Measurements from ENCODE around the gene KREMEN1.
"Not testable (repeated sequence)": the region's sequence is repeated elsewhere in the genome, so short reads cannot be mapped to it uniquely, and the experiment has no call there.

KREMEN1 gene

DNA sequence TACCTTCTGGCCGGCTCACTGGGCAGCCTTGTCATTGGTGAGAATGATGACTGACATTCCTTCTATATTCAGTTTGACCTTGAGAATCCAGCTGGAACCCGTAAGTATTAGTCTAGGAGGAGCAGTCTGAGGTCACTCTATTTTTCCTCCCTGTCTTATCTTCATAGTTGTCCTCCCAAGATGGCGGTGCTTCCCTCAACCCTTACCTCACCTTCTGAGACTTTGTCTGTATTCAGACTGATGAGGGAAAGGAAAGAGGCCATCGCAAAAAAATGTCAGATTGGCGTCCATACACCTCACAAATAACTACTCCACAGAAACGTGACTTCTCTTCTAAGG, 6.0 kb downstream of the KREMEN1 start:
- H3K9me3 Mint-ChIP-seq: no peaks in the 10 kb centered on the region
- no peak overlapping the region for H3K27ac Mint-ChIP-seq
- no peak for DNase-seq
- H3K27me3 Mint-ChIP-seq: peaks cover 31 to 56% of the 10 kb centered on the region in 2 donors
- H3K4me1 Mint-ChIP-seq: peaks cover 6% of the 10 kb centered on the region in 2 donors
- ATAC-seq (replicated peaks): no peak
- H3K36me3 Mint-ChIP-seq: no peaks in the 10 kb centered on the region
- H3K4me3 Mint-ChIP-seq: no peak overlapping the region

- H3K36me3 Mint-ChIP-seq: no peaks in the 10 kb centered on the region
- DNase-seq (no peak), ATAC-seq (replicated peaks) (no peak)
- no peaks in the 10 kb centered on the region for H3K9me3 Mint-ChIP-seq
- peaks cover under 1% of the 10 kb centered on the region in 2 donors for H3K4me1 Mint-ChIP-seq
- H3K4me3 Mint-ChIP-seq: no peak overlapping the region
- H3K27me3 Mint-ChIP-seq: peaks cover 25 to 52% of the 10 kb centered on the region in 2 donors
- no peak overlapping the region for H3K27ac Mint-ChIP-seq
Observed at GRCh38 chr22:29079218-29079901, 6.5 kb downstream of the KREMEN1 start.

DNA sequence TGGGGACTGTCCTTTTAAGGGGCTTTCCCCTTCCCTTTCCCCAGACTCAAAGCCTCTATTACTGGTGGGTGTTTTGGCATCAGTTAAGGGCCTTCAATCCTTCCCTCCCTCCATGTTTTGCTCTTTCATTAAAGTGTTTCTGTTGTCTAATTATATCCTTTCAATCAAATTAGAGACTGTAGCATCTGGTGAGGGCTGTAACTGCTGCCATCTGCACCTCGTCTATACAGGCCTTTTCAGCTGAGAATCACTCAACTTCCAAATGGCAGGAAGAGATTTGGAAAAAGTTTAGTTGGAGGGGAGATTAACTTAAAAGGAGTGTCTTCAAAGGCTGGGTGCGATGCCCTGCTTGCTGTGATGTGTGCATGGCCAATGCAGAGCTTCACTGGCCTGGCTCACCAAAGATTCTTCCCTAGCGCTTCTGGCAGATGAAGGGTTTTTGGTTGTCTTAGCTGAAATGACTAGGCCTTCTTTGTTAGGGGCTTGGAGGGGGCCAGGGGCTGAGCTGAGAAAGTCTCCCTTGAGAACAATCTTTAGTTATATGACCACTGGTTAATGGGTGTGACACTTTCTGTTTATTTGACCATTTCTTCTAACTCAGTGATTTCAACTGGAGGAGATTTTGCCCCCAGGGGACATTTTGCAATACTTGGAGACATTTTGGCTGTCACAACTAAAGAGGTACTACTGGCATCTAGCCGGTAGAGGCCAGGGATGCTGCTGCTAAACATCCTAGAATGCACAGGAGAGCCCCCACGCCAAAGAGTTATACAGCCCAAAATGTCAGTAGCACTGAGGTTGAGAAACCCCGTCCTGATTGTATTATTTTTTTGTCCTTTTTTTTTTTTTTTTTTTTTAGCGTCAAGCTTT, 7.5 kb downstream of the KREMEN1 start:
- H3K36me3 Mint-ChIP-seq: no peaks in the 10 kb centered on the region
- ATAC-seq (replicated peaks) (no peak), DNase-seq (no peak)
- H3K27me3 Mint-ChIP-seq: peaks cover 20 to 42% of the 10 kb centered on the region in 2 donors
- no peak overlapping the region for H3K27ac Mint-ChIP-seq
- no peaks in the 10 kb centered on the region for H3K9me3 Mint-ChIP-seq
- no peak overlapping the region for H3K4me3 Mint-ChIP-seq
- no peaks in the 10 kb centered on the region for H3K4me1 Mint-ChIP-seq

DNA sequence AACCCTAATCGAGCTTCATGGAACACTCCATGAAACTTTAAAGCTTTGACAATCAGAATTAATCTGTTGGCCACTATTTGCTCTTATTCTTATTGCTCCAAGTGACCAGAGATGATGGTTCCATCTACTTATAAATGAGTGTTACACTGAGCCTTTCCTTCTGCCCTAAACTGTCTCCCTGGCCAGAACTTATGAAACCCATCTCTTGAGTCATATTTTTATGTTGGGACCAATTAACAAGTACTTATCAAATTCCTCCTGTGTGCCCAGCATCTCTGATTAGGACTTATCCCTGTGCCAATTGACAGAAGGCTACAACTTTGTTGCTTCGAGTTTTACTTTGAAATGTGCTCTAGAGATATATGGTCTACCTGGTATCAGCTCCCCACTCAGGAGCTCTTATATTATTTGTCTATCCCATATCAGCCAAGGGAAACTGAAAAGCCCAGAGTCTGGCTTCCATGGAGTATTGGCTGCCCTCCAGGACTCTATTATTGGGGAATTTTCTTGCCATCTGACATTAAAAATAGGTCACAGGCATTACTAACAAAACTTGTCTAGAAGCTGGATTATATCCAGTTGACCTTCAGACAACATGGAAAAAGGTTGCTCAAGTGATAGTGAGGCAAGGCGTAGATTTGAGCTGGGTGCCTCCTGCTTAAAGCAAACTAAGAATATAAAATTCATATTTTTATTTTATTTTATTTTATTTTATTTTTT, 8.8 kb downstream of the KREMEN1 start:
- Mint-ChIP-seq H3K36me3 (no peaks in the 10 kb centered on the region), H3K4me1 (no peaks in the 10 kb centered on the region), H3K27ac (no peak overlapping the region), H3K9me3 (no peaks in the 10 kb centered on the region), H3K4me3 (no peak overlapping the region), H3K27me3 (peaks cover 13 to 32% of the 10 kb centered on the region in 2 donors)
- ATAC-seq (replicated peaks) (no peak), DNase-seq (no peak)

DNA sequence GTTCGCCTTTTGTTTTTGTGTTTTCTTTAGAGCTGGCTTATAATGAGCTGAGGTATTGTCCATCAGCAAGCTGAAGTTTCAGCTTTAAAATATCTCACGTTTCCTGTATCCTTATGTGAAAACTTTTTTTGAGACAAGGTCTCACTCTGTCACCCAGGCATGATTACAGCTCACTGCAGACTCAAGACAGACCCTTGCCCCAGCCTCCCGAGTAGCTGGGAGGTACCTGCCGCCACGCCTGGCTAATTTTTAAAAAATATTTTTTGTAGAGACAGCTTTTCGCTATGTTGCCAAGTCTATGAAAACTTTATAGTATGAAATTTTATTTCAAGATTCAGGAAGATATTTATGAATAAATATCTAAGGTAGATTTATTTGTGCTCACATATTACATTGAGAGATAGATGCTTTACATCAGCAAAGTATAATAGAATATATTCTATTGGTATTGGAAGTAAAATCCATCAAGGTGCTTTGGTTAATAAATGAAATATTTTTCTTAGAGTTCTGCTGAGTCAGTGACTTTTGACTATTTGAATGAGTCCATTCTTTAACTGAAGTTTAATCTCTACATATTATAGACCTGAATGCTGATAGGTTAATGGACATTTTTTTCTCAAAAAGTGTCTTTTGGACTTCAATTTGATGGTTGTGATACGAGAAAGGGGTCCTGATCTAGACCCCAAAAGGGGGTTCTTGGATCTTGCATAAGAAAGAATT, 10.2 kb downstream of the KREMEN1 start:
- DNase-seq: no peak
- no peak overlapping the region for H3K27ac Mint-ChIP-seq
- no peak for ATAC-seq (replicated peaks)
- H3K4me3 Mint-ChIP-seq: no peak overlapping the region
- H3K27me3 Mint-ChIP-seq: peaks cover 7 to 29% of the 10 kb centered on the region in 2 donors
- H3K9me3 Mint-ChIP-seq: no peaks in the 10 kb centered on the region
- no peaks in the 10 kb centered on the region for H3K36me3 Mint-ChIP-seq
- H3K4me1 Mint-ChIP-seq: no peaks in the 10 kb centered on the region

DNA sequence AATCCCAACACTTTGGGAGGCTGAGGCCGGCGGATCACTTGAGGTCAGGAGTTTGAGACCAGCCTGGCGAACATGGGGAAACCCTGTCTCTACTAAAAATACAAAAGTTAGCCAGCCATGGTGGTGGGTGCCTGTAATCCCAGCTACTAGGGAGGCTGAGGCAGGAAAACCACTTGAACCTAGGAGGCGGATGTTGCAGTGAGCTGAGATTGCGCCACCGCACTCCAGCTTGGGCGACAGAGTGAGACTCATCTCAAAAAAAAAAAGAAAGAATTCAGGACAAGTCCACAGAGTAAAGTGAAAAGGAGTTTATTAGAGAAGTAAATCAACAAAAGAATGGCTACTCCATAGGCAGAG, 10.7 kb downstream of the KREMEN1 start:
- H3K27me3 Mint-ChIP-seq: peaks cover 3 to 24% of the 10 kb centered on the region in 2 donors
- H3K4me3 Mint-ChIP-seq; ATAC-seq (replicated peaks); DNase-seq; H3K4me1 Mint-ChIP-seq; H3K36me3 Mint-ChIP-seq; H3K27ac Mint-ChIP-seq; H3K9me3 Mint-ChIP-seq: not testable (repeated sequence)

GRCh38 chr22:29083933-29084591, 11.2 kb downstream of the KREMEN1 start:
- H3K27ac Mint-ChIP-seq: no peak overlapping the region
- no peak overlapping the region for H3K4me3 Mint-ChIP-seq
- ATAC-seq (replicated peaks) (no peak), DNase-seq (no peak)
- peaks cover 5 to 23% of the 10 kb centered on the region in 2 donors for H3K27me3 Mint-ChIP-seq
- no peaks in the 10 kb centered on the region for H3K36me3 Mint-ChIP-seq
- H3K9me3 Mint-ChIP-seq: no peaks in the 10 kb centered on the region
- no peaks in the 10 kb centered on the region for H3K4me1 Mint-ChIP-seq

GRCh38 chr22:29087012-29087411, 14.2 kb downstream of the KREMEN1 start:
- H3K27me3 Mint-ChIP-seq: peaks cover 18 to 31% of the 10 kb centered on the region in 2 donors
- ATAC-seq (replicated peaks) (no peak), DNase-seq (no peak)
- no peaks in the 10 kb centered on the region for H3K4me1 Mint-ChIP-seq
- H3K9me3 Mint-ChIP-seq: no peaks in the 10 kb centered on the region
- H3K4me3 Mint-ChIP-seq: no peak overlapping the region
- no peak overlapping the region for H3K27ac Mint-ChIP-seq
- H3K36me3 Mint-ChIP-seq: no peaks in the 10 kb centered on the region

DNA sequence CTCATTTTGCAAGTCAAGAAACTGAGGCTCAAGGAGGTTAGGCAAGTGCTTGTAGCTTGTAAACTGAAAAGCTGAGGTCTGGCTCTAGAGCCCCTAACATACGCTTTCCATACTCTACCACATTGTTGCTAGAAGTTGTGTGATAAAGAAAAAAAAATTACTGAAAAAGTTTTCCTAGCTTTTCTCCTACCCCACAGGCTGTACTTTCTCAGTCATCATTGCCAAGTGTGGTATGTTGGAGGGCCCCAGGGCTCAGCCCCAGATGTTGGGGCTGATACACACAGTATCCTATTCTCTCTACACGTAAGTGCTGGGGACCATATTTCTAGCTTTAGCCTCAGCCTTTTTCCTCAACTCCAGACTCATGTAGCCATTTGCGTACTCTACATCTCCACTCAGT, 16.0 kb downstream of the KREMEN1 start:
- DNase-seq (no peak), ATAC-seq (replicated peaks) (no peak)
- Mint-ChIP-seq H3K4me3 (no peak overlapping the region), H3K27ac (no peak overlapping the region), H3K4me1 (no peaks in the 10 kb centered on the region), H3K36me3 (no peaks in the 10 kb centered on the region), H3K9me3 (no peaks in the 10 kb centered on the region), H3K27me3 (peaks cover 23 to 31% of the 10 kb centered on the region in 2 donors)

- H3K27me3 Mint-ChIP-seq: peaks cover 28 to 37% of the 10 kb centered on the region in 2 donors
- H3K4me1 Mint-ChIP-seq: no peaks in the 10 kb centered on the region
- DNase-seq: no peak
- no peaks in the 10 kb centered on the region for H3K36me3 Mint-ChIP-seq
- H3K9me3 Mint-ChIP-seq: no peaks in the 10 kb centered on the region
- no peak overlapping the region for H3K27ac Mint-ChIP-seq
- H3K4me3 Mint-ChIP-seq: no peak overlapping the region
- no peak for ATAC-seq (replicated peaks)
Observed at GRCh38 chr22:29089507-29089906, 16.7 kb downstream of the KREMEN1 start.

- peaks cover 28 to 39% of the 10 kb centered on the region in 2 donors for H3K27me3 Mint-ChIP-seq
- no peak overlapping the region for H3K27ac Mint-ChIP-seq
- no peaks in the 10 kb centered on the region for H3K9me3 Mint-ChIP-seq
- H3K36me3 Mint-ChIP-seq: no peaks in the 10 kb centered on the region
- no peak for ATAC-seq (replicated peaks)
- no peaks in the 10 kb centered on the region for H3K4me1 Mint-ChIP-seq
- no peak overlapping the region for H3K4me3 Mint-ChIP-seq
- no peak for DNase-seq
Observed at GRCh38 chr22:29090039-29090438, 17.2 kb downstream of the KREMEN1 start.

DNA sequence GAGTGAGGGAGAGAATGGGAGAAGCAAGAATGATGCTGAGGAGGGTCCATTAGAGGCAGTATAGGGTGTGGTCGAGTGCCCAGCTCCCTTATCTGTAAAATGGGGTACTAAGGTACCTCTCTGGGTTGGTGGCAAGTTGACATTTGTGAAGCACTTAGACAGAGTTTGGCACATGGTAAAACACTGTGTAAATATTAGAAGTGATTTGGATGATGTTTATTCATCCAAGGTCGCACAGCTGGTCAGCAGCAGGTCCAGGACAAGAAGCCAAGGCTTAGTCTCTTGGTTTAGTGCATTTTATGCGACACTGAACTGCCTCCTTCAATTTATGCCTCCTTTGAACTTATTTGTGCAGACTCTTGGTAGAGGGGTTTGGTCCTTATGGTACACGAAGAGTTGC, 19.4 kb downstream of the KREMEN1 start:
- H3K27ac Mint-ChIP-seq: no peak overlapping the region
- DNase-seq (no peak), ATAC-seq (replicated peaks) (no peak)
- no peak overlapping the region for H3K4me3 Mint-ChIP-seq
- no peaks in the 10 kb centered on the region for H3K4me1 Mint-ChIP-seq
- peaks cover 28 to 39% of the 10 kb centered on the region in 2 donors for H3K27me3 Mint-ChIP-seq
- no peaks in the 10 kb centered on the region for H3K9me3 Mint-ChIP-seq
- H3K36me3 Mint-ChIP-seq: no peaks in the 10 kb centered on the region

GRCh38 chr22:29093030-29093429, 20.2 kb downstream of the KREMEN1 start:
- H3K27me3 Mint-ChIP-seq: peaks cover 28 to 39% of the 10 kb centered on the region in 2 donors
- no peaks in the 10 kb centered on the region for H3K4me1 Mint-ChIP-seq
- DNase-seq: no peak
- H3K27ac Mint-ChIP-seq: no peak overlapping the region
- no peaks in the 10 kb centered on the region for H3K9me3 Mint-ChIP-seq
- H3K36me3 Mint-ChIP-seq: no peaks in the 10 kb centered on the region
- no peak overlapping the region for H3K4me3 Mint-ChIP-seq
- ATAC-seq (replicated peaks): no peak

Measured in stimulated activated naive B cell treated with anti-CD40 and anti-IgM and Interleukin-4, amounts not matched to agents 10 μg/mL and 1 μg/mL and 100 μg/mL, for 72 hours (primary cell).